Measurements from ENCODE around the gene GORASP2.

- no peak for TF ChIP-seq EZH2 (IDR thresholded peaks at IDR 0.05; ENCODE audit: insufficient read depth, poor library complexity, severe bottlenecking)
- TF ChIP-seq EZH2phosphoT487 (IDR thresholded peaks at IDR 0.05; ENCODE audit: insufficient read depth, low read depth): no peak
Measured at GRCh38 chr2:170930131-170930990, 1.3 kb downstream of the GORASP2 start.
